SH-SY5Y (cell line): Measurements from ENCODE around the gene ZDHHC22.

Experiments used
- GATA2 ChIP-seq: IDR thresholded peaks from 2 replicates; pipeline ENCODE4 v1.6.1; 2011; ENCODE audit warnings: mild to moderate bottlenecking, low read depth, low read length
- GATA3 ChIP-seq: IDR thresholded peaks from 2 replicates; pipeline ENCODE4 v1.6.1; 2011; ENCODE audit warnings: low read depth, mild to moderate bottlenecking, low read length, moderate library complexity

GRCh38 chr14:77125823-77126325 is 15.7 kb downstream of the ZDHHC22 start:
- no peak for TF ChIP-seq GATA2
- no peak for TF ChIP-seq GATA3
